Panc1 (cell line): ENCODE measurements around the gene PANK4. TPM values are rescaled to one million over a fixed set of nuclear protein-coding genes. Genes with fewer than 3 reads are reported as not detected.

ENCODE experiments used
- ATAC-seq: fragments of 200-7000 bp; cut with Tn5 transposase; 2 replicates; pipeline ENCODE4 v1.9.1; 2020; ENCODE audit warnings: mild to moderate bottlenecking, moderate library complexity
- BruUV-seq: library from RNA; stranded (reverse); fragments of 400-500 nt; replicated peaks from 2 replicates; lab custom pipeline; 2021; lab: Mats Ljungman, UMichigan
- CTCF ChIA-PET: fragments of 300-600 bp; sonication (Branson Sonifier 250); formaldehyde crosslinking; loops from one replicate; lab custom pipeline; 2022; ENCODE audit warnings: antibody characterized with exemption; lab: Charles Lee
- POLR2A ChIA-PET: fragments of 300-600 bp; sonication (Branson Sonifier 250); formaldehyde crosslinking; loops from one replicate; lab custom pipeline; 2022; ENCODE audit warnings: antibody characterized with exemption; lab: Charles Lee
- DNase-seq: peaks from one replicate; pipeline ENCODE4 v3.0.0-alpha.2; 2010; ENCODE audit warnings: low read depth, low spot score
- H3K27ac ChIP-seq: 2 replicates; pipeline ENCODE4 v1.5.1; 2011; ENCODE audit warnings: mild to moderate bottlenecking, low read length, inconsistent platforms
- H3K27me3 ChIP-seq: fragments of 200-500 bp; sonication (Bioruptor generic); 2 replicates; pipeline ENCODE4 v1.6.0; 2014; ENCODE audit warnings: low read length, inconsistent platforms; ENCODE audit not compliant: control insufficient read depth, insufficient read depth
- H3K36me3 ChIP-seq: fragments of 200-500 bp; sonication (Bioruptor generic); 2 replicates; pipeline ENCODE4 v1.5.1; 2014; ENCODE audit warnings: inconsistent platforms, mild to moderate bottlenecking, low read length, moderate library complexity; ENCODE audit not compliant: control insufficient read depth, insufficient read depth
- H3K4me1 ChIP-seq: 2 replicates; pipeline ENCODE4 v1.5.1; 2011; ENCODE audit warnings: inconsistent platforms, mild to moderate bottlenecking, low read length, moderate library complexity; ENCODE audit not compliant: control insufficient read depth, insufficient read depth
- H3K4me3 ChIP-seq, 2 experiments: 2 replicates each; pipeline ENCODE4 v1.5.1; 2011 to 2012; ENCODE audit warnings: low read depth in 2 of 2, low read length in 2 of 2, mild to moderate bottlenecking in 2 of 2, inconsistent platforms in 1 of 2, moderate library complexity in 1 of 2
- H3K9me3 ChIP-seq: fragments of 200-500 bp; sonication (Bioruptor generic); 2 replicates; pipeline ENCODE4 v1.5.1; 2014; ENCODE audit warnings: low read depth, mild to moderate bottlenecking, inconsistent platforms, low read length, moderate library complexity; ENCODE audit not compliant: control insufficient read depth, insufficient read depth
- CTCF ChIP-seq: fragments of 450-650 bp; IDR thresholded peaks from 2 replicates; pipeline ENCODE4 v1.5.1; 2017; ENCODE audit warnings: mild to moderate bottlenecking
- POLR2AphosphoS5 ChIP-seq: IDR thresholded peaks from 2 replicates; pipeline ENCODE4 v1.6.1; 2012; ENCODE audit warnings: mild to moderate bottlenecking, low read depth, low read length, moderate library complexity
- REST ChIP-seq, 2 experiments: IDR thresholded peaks; 2 replicates each; pipeline ENCODE4 v1.6.1; 2011 to 2012; ENCODE audit warnings: low read depth in 2 of 2, control low read depth in 1 of 2, low read length in 1 of 2, mild to moderate bottlenecking in 1 of 2, moderate library complexity in 1 of 2; ENCODE audit not compliant: insufficient read depth in 1 of 2
- SIN3A ChIP-seq: IDR thresholded peaks from 2 replicates; pipeline ENCODE4 v1.6.1; 2012; ENCODE audit warnings: low read depth, mild to moderate bottlenecking, low read length, moderate library complexity, borderline replicate concordance; ENCODE audit not compliant: insufficient read depth
- TCF7L2 ChIP-seq: IDR thresholded peaks from 2 replicates; pipeline ENCODE4 v1.6.1; 2011; ENCODE audit warnings: mild to moderate bottlenecking, low read depth, low read length, inconsistent platforms
- in situ Hi-C: cut with HindIII; loops from 2 replicates; pipeline ENCODE4 v1.10.0; 2016; ENCODE audit warnings: low sequenced_read_pairs, low pct_unique_long_range_greater_than_20kb
- intact Hi-C: fragments of 100-400 bp; cut with micrococcal nuclease; formaldehyde crosslinking; loops from one replicate; pipeline ENCODE4 v1.10.0; 2022; ENCODE audit not compliant: unreplicated experiment
- total RNA-seq: library from RNA; stranded (reverse); gene quantifications from one replicate; pipeline ENCODE4 v1.2.1, GENCODE V29; 2021; ENCODE audit not compliant: unreplicated experiment

Gene PANK4
- total RNA-seq, 1 experiment from 2014 or later: 35.9 TPM

GRCh38 chr1:2539312-2539907, 13.0 kb upstream of the PANK4 start:
- H3K9me3 ChIP-seq: no peaks in the 10 kb centered on the region
- no peaks in the 10 kb centered on the region for H3K36me3 ChIP-seq
- H3K4me1 ChIP-seq: peaks cover 49% of the 10 kb centered on the region
- in situ Hi-C loops: no loop called here
- H3K27me3 ChIP-seq: no peaks in the 10 kb centered on the region
- ATAC-seq (no peak), DNase-seq (no peak)
- intact Hi-C loops: no loop called here
- no TSS peak for BruUV-seq
- no peak overlapping the region for H3K27ac ChIP-seq
- no peak overlapping the region for H3K4me3 ChIP-seq
- ChIA-PET CTCF (no interaction called here), POLR2A (no interaction called here)
- TF ChIP-seq TCF7L2: no peak
- no peak for TF ChIP-seq REST (IDR thresholded peaks at IDR 0.05; ENCODE audit: insufficient read depth in 1 of 2, low read depth in 2 of 2, low read length in 1 of 2)
- TF ChIP-seq POLR2AphosphoS5: no peak
- no peak for TF ChIP-seq SIN3A
- peak; percentile 76 for TF ChIP-seq CTCF

- no peaks in the 10 kb centered on the region for H3K36me3 ChIP-seq
- intact Hi-C loops: no loop called here
- TF ChIP-seq TCF7L2: no peak
- no peak for TF ChIP-seq CTCF
- TF ChIP-seq REST (IDR thresholded peaks at IDR 0.05; ENCODE audit: insufficient read depth in 1 of 2, low read depth in 2 of 2, low read length in 1 of 2): no peak
- TF ChIP-seq SIN3A: no peak
- no peak for TF ChIP-seq POLR2AphosphoS5
- no peak overlapping the region for H3K27ac ChIP-seq
- H3K9me3 ChIP-seq: no peaks in the 10 kb centered on the region
- POLR2A ChIA-PET: no interaction called here
- BruUV-seq: no TSS peak
- ATAC-seq: no peak
- H3K4me3 ChIP-seq: no peak overlapping the region
- DNase-seq: no peak
- H3K27me3 ChIP-seq: no peaks in the 10 kb centered on the region
- in situ Hi-C loops: no loop called here
- CTCF ChIA-PET: no interaction called here
- peaks cover 49% of the 10 kb centered on the region for H3K4me1 ChIP-seq
Measured at GRCh38 chr1:2538872-2539271, 12.5 kb upstream of the PANK4 start.
